ENCODE data around the gene LETM1.

- TF ChIP-seq EZH2phosphoT487 (IDR thresholded peaks at IDR 0.05; ENCODE audit: unreplicated experiment): no peak
- no peak for TF ChIP-seq CTCF (conservative IDR thresholded peaks at IDR 0.05; ENCODE audit: low read depth in 2 of 2)
- TF ChIP-seq ZNF462 (CRISPR knock-in tag; IDR thresholded peaks at IDR 0.05): no peak
- no peak for TF ChIP-seq EZH2 (IDR thresholded peaks at IDR 0.05; ENCODE audit: low read depth, unreplicated experiment)
- no peak for TF ChIP-seq POLR2AphosphoS5 (IDR thresholded peaks at IDR 0.05; ENCODE audit: low read depth)
- TF ChIP-seq JUNB (IDR thresholded peaks at IDR 0.05; ENCODE audit: unreplicated experiment): no peak
- no peak for TF ChIP-seq CREB1 (CRISPR knock-in tag; IDR thresholded peaks at IDR 0.05; ENCODE audit: low read depth)
- TF ChIP-seq NANOG (IDR thresholded peaks at IDR 0.05; ENCODE audit: borderline replicate concordance): no peak
Observed at GRCh38 chr4:1823545-1823932, 32.4 kb downstream of the LETM1 start.

All from GM23338 (cell line).